Measurements from ENCODE around the gene SCN7A.
"Not testable (repeated sequence)": the region's sequence is repeated elsewhere in the genome, so short reads cannot be mapped to it uniquely, and the experiment has no call there.

SCN7A gene

GRCh38 chr2:166494140-166494624 lies at the start of gene SCN7A:
TSS of gene SCN7A (minus strand) at chr2:166494249. CDS start at chr2:166477696, 16,553 bp downstream.
- DNase-seq = no peak

GRCh38 chr2:166539340-166540162 lies 45.5 kb upstream of the SCN7A start:
- DNase-seq = no peak

DNA sequence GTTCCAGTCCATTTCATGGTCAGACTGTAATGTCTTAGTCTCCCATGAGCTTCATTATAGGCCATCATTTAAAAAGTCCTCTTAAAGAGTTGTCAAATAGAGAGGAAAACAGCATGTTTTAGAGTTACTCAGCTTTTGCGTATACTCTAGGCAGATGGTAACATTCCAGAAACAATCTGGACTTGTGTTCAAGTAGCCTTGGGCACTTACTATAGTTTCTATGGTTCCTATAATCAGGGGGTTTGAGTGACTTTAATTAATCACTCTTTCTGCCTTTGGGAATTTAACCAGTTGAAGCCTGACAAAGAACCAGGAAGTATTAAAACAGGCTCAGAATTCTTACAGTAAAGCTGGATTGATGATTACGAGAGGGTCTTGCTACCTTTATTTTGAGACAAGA lies 42.1 kb upstream of the SCN7A start:
- DNase-seq = no peak

DNA sequence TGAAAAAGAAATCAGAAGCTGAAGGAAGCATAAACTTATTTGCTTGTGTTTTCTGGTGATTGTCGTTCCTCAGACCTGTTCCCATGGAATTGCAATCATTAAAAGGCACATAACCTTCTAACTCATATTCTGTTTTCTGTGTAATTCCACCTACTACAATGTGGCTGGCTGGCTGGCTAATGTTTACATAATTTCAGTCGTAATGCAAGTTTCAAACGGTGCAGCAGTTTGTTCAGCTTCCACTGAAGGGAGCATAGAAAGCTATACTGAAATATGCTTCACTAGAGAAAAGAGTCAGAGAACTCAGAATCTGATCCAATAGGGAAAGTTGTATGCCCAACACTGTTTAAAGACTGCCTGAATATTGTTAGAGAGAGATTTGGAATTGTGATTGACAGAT lies 27.1 kb upstream of the SCN7A start:
- DNase-seq = no peak

GRCh38 chr2:166520604-166521003 lies 26.6 kb upstream of the SCN7A start:
- no peak for DNase-seq

DNA sequence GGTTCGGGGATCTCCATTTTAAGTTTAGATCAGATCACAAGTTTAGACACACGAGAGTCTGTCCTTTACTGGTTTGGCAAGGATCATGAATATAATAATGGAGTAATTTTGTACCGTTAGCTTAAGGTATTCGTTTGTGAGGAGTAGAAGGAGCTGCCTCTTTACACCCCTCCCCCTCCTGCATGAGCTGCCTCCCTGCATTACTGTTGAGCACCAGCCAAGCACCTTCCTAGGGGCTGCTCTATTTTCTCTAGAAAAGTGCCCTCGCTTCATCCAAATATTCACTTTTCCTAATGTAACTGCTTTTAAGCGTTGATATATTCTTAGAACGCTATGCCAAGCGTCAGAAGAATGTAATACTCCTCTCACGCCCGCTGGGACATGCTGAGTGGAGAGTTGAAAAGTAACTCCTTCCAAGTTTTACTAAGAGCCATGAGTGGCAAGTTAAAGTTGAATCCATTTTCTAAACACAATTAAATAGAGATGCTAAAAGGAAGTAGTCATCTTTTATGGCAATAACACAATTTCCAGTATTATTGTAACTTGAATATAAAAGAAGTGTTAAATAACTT lies 25.4 kb upstream of the SCN7A start:
- no peak for DNase-seq

- no peak for DNase-seq
Measured at GRCh38 chr2:166518634-166519390, 24.8 kb upstream of the SCN7A start.

DNA sequence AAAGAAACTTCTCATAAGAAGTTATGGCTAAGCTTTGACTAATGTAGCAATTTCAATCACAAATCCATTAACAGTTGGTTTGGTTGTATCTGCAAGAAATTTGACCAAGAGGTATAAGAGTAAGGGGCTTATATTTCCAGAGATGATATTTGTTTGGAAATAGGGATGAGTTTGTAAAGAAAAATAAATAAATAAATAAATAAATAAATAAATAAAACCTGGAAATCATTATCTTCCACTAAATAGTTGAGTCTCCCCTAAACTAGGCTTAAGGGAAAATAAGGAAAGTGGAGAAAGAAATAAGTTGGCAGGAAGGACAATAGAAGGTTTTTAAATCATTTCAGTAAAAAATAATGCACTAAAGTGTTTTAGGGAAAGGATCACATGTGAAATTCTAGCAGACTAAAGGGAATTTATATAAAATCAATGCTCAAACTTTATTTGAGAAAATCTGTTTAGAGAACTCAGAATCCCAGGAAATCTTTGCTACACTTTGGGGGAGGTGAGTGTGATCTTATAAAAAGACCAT lies 23.5 kb upstream of the SCN7A start:
- DNase-seq = no peak

DNA sequence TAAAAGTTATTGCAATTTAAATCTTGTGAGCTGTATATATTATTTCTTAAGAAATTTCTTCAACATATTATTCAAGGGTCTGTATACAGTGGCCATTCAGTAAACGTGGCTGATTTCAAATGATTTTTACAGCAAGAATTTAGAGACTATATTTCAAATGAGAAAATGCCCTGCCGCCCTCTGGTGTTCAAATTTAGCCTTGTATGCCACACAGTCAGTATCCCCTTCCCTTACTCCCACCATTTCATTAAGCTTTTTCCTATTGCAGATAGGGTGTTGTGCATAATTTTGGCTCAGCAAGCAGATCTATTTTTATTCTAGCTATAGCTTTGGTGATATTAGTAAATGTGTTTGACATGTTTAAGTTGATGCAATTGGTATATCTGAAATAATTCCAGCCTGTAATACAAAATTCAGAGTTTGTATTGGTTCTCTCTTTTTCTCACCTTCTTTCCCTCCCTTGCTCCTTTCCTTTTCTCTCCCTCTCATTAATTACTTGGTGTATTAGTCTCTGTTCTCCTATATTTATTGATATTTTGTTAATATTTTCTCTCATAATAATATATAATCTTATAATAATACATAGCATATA lies 22.8 kb upstream of the SCN7A start:
- no peak for DNase-seq

- no peak for DNase-seq
Measured at GRCh38 chr2:166513952-166514351, 19.9 kb upstream of the SCN7A start.

DNA sequence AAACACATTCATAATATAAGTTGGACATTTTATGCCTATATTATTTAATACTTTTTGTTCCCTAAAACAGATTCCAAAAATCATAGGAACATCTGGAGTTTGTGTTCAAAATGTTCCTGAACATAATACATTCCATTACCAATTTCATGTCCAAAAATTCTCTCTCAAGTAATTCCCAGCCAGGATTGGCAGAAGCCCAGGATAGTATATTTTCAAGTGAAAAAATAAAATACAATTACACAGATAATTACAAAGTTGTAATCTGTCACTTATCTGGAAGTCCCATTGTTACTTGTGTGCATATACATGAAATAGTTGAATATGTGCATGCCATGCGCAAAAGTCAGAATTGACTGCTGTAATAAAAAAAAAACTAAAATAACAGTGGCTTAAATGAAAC lies 5.2 kb upstream of the SCN7A start:
- DNase-seq = no peak

DNA sequence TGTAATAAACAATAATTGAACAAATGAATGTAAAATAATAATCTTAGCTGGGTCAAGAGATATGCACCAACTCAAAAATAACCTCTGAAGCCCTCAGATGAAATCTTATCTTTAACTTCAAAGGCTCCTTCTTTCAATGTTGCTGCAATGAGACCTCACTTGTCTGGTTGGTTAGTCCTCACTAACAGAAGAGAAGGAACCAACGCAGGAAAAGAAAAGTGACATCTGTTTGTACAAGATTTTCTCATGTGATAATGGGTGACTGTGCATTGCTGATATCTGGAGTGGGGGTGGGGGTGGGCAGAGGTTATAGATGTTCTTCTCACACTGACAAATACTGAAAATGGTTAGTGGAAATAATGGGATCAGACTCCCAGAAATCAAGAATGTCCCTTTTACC lies 2.6 kb downstream of the SCN7A start:
- DNase-seq = no peak

DNA sequence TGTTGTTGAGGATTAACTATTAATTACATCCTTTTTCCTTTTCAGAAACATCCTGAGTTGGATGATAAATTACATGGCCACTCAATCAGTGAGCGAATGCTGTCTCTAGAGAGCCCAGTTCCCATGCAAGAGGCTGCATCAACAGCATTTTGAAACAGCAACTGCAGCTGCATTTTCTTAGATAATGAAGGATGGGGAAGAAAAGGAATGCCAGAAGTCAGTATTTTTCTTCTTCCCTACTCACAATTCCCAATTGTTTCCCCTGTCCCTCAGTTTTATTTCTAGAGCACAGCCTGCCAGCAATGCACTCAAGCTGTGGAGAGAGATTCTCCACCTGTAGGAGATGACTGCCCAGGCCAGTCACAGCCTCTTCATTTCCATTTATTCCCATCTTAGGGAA lies 6.9 kb downstream of the SCN7A start:
- no peak for DNase-seq

DNA sequence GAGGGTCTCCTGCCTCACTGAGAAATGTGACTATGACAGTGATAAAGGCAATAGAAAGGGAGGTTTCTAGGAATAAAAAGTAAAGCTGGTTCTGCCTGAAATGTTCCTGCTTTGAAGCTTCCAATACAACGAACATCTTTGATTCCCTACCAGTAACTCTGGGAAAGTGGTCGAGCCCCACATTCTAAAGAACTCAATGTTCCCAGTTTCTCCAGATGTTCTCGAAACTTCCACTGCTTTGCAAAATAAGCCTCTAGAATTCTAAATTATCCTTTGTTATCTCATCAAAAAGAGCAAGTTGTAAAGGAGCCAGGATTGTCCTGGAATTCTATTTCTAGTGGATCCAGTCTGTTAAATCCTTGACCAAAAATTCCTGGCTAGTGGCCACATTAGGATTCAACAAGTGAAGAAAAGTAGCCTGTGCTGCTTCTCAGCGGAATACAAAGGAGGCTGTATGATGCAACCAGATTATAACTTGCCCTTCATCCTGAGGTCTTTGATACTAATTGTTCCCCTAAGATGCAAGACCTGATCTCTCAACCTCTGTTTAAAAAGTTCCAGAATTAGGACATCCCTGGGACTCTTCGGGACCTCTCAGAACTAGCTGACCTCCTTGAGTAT lies 8.4 kb downstream of the SCN7A start:
- no peak for DNase-seq

GRCh38 chr2:166472332-166472731 lies 21.7 kb downstream of the SCN7A start:
- DNase-seq = no peak

DNA sequence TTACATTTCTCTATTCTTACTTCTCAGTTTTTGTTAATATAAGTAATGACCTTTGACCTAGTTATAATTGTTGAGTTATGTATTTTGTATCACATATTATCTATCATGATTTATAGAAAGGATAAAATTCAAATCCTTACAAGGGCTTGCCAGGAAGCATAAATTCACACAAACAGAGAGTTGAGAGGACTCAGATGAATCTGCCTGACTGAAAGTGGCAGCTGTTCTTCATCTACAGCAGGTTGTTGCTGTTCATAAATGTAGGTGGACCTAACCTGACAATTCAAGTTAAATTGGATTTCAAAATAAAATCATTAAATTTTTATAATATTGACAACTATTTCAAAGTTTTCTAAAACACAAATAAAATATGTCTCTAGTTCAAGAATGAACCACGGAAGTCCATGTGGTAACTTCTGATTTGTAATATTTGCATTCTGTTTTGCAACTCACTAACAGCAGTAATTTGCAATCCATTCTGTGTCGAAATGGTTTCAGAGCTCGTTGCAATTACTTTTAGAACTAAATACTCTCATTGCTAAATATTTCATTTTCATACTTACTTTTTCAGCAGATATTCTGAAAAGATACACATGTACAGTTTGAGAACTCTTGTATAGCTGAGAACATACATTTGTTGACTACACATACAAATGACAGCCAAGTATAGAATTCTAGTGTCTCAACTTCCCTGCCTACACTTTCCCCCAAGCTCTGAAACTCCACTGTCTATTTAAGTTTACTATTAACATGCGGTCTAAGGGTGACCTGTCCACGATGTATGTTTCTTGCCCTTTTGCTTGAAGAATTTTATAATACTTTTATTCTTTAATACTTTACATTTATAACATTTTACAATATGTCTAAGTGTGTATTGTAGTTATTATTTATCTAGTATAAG lies 25.7 kb downstream of the SCN7A start:
- DNase-seq = no peak

GRCh38 chr2:166464187-166464586 lies 29.9 kb downstream of the SCN7A start:
- DNase-seq = no peak

GRCh38 chr2:166463640-166464039 lies 30.4 kb downstream of the SCN7A start:
- DNase-seq = no peak

DNA sequence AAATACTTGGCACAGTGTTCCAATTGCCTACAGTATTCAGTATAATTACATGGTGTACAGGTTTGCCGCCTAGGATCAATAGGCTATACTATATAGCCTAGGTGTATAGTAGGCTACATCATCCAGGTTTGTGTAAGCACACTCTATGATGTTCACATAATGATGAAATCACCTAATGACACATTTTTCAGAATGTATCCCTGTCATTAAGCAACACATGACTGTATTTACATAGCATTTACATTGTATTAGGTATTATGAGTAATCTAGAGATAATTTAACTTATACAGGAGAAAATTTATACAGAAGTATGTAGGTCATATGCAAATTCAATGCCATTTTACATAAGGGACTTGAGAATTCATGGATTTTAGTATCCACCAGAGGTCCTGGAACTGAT lies 35.4 kb downstream of the SCN7A start:
- DNase-seq = no peak

GRCh38 chr2:166455823-166456222 lies 38.2 kb downstream of the SCN7A start:
- not testable (repeated sequence) for DNase-seq

DNA sequence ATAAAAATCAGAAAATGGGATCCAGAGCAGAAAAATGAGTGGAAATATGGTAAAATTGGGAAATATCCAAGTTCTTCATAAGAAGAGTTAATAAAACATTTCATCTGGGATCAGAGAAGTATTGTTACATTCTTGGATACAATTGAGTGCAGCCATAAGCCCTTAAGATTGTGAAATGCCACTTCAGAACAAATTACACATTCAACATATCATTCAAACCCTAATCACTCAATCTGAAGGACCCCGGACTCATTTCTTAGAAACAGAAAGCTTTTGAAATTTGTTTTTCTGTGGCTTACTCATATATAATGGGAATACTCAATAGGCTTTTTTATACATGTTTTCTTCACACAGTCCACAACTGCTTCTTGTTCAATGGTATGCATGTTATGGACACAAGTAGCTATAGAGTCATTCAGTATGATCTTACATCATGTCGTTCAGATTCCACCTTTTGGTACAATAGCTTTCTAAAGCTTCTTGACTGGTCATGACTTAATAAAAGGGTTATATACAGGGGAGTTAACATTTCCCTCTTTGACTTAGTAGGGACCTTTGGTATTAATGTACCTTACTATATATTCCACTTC lies 39.9 kb downstream of the SCN7A start:
- no peak for DNase-seq
